ENCODE data around the gene SLC39A11.
"Not testable (repeated sequence)": the region's sequence is repeated elsewhere in the genome, so short reads cannot be mapped to it uniquely, and the experiment has no call there.

SLC39A11 gene

GRCh38 chr17:73071066-73071999 is 21.2 kb downstream of the SLC39A11 start:
- DNase-seq (ENCODE audit: low spot score), result no peak

GRCh38 chr17:73069841-73070240 is 22.6 kb downstream of the SLC39A11 start:
- peak; percentile 25 for DNase-seq (ENCODE audit: low spot score)

- DNase-seq (ENCODE audit: low spot score), result no peak
Measured at GRCh38 chr17:73069164-73069770, 23.2 kb downstream of the SLC39A11 start.

- no peak for DNase-seq (ENCODE audit: low spot score)
Measured at GRCh38 chr17:73068322-73069153, 23.9 kb downstream of the SLC39A11 start.

GRCh38 chr17:73067699-73068098 is 24.8 kb downstream of the SLC39A11 start:
- DNase-seq (ENCODE audit: low spot score), result not testable (repeated sequence)

- no peak for DNase-seq (ENCODE audit: low spot score)
Measured at GRCh38 chr17:73067075-73067474, 25.4 kb downstream of the SLC39A11 start.

GRCh38 chr17:73066148-73066884 is 26.2 kb downstream of the SLC39A11 start:
- no peak for DNase-seq (ENCODE audit: low spot score)

GRCh38 chr17:73065376-73065775 is 27.1 kb downstream of the SLC39A11 start:
- no peak for DNase-seq (ENCODE audit: low spot score)

- peak; percentile 29 for DNase-seq (ENCODE audit: low spot score)
Measured at GRCh38 chr17:73064084-73064938, 28.2 kb downstream of the SLC39A11 start.

- DNase-seq (ENCODE audit: low spot score), result no peak
Measured at GRCh38 chr17:73062726-73063125, 29.8 kb downstream of the SLC39A11 start.

- DNase-seq (ENCODE audit: low spot score), result no peak
Measured at GRCh38 chr17:73061161-73061560, 31.3 kb downstream of the SLC39A11 start.

GRCh38 chr17:73060721-73061120 is 31.8 kb downstream of the SLC39A11 start:
- DNase-seq (ENCODE audit: low spot score), result no peak

- DNase-seq (ENCODE audit: low spot score), result not testable (repeated sequence)
Measured at GRCh38 chr17:73059713-73060112, 32.8 kb downstream of the SLC39A11 start.

- no peak for DNase-seq (ENCODE audit: low spot score)
Measured at GRCh38 chr17:73058022-73058421, 34.5 kb downstream of the SLC39A11 start.

- DNase-seq (ENCODE audit: low spot score), result no peak
Measured at GRCh38 chr17:73057196-73057595, 35.3 kb downstream of the SLC39A11 start.

- no peak for DNase-seq (ENCODE audit: low spot score)
Measured at GRCh38 chr17:73052923-73053322, 39.6 kb downstream of the SLC39A11 start.

GRCh38 chr17:73050797-73051196 is 41.7 kb downstream of the SLC39A11 start:
- no peak for DNase-seq (ENCODE audit: low spot score)

- DNase-seq (ENCODE audit: low spot score), result no peak
Measured at GRCh38 chr17:73048170-73048569, 44.3 kb downstream of the SLC39A11 start.

- no peak for DNase-seq (ENCODE audit: low spot score)
Measured at GRCh38 chr17:73045724-73046123, 46.8 kb downstream of the SLC39A11 start.

- DNase-seq (ENCODE audit: low spot score), result no peak
Measured at GRCh38 chr17:73043686-73044581, 48.6 kb downstream of the SLC39A11 start.
